ENCODE data around the gene NDC80. TPM values are rescaled to one million over a fixed set of nuclear protein-coding genes. Genes with fewer than 3 reads are reported as not detected.
"Not testable (repeated sequence)": the region's sequence is repeated elsewhere in the genome, so short reads cannot be mapped to it uniquely, and the experiment has no call there.

Gene NDC80
- polyA plus RNA-seq: 1 to 10 TPM; 7.3 to 9.1 TPM

- Histone ChIP-seq H3K4me3 (ENCODE audit: low read depth in 1 of 2, low read length in 2 of 2) (peak within 1 kb of the TSS; percentile 74 to 96), H3K9me3 (ENCODE audit: control insufficient read depth in 2 of 2, insufficient read depth in 1 of 2, low read depth in 1 of 2, low read length in 1 of 2) (no peaks in the 10 kb centered on the region), H3K27ac (ENCODE audit: low read depth in 2 of 2, low read length in 1 of 2) (peak within 1 kb of the TSS; percentile 85 to 100), H3K4me1 (ENCODE audit: control insufficient read depth in 2 of 2, insufficient read depth in 2 of 2, low read length in 1 of 2) (no peaks in the 10 kb centered on the region), H3K27me3 (ENCODE audit: control insufficient read depth in 1 of 2, insufficient read depth in 2 of 2, low read length in 2 of 2) (no peaks in the 10 kb centered on the region), H3K36me3 (ENCODE audit: control insufficient read depth in 2 of 2, insufficient read depth in 2 of 2, low read length in 1 of 2) (peaks cover 0 to 2% of the 10 kb centered on the region in 2 donors)
- 0 to 1% methylated on average over 55 of the region's 55 CpGs for WGBS, 2 donors
These were observed at the start of gene NDC80, which contains the start of gene METTL4 for GRCh38 chr18:2571200-2572170. NDC80 (plus strand) TSS chr18:2571557; CDS start chr18:2572986, 1,429 bp downstream. METTL4 (minus strand) TSS chr18:2571505; CDS start chr18:2567216, 4,289 bp downstream.

GRCh38 chr18:2522112-2522511 is 49.2 kb upstream of the NDC80 start:
- H3K9me3 ChIP-seq (ENCODE audit: control insufficient read depth in 2 of 2, insufficient read depth in 1 of 2, low read depth in 1 of 2, low read length in 1 of 2): no peaks in the 10 kb centered on the region
- H3K4me3 ChIP-seq (ENCODE audit: low read depth in 1 of 2, low read length in 2 of 2): no peak overlapping the region
- WGBS, 2 donors: 75 to 82% methylated on average over 4 of the region's 4 CpGs
- H3K27me3 ChIP-seq (ENCODE audit: control insufficient read depth in 1 of 2, insufficient read depth in 2 of 2, low read length in 2 of 2): no peaks in the 10 kb centered on the region
- no peak overlapping the region for H3K27ac ChIP-seq (ENCODE audit: low read depth in 2 of 2, low read length in 1 of 2)
- H3K4me1 ChIP-seq (ENCODE audit: control insufficient read depth in 2 of 2, insufficient read depth in 2 of 2, low read length in 1 of 2): peaks cover 0 to 2% of the 10 kb centered on the region in 2 donors
- no peaks in the 10 kb centered on the region for H3K36me3 ChIP-seq (ENCODE audit: control insufficient read depth in 2 of 2, insufficient read depth in 2 of 2, low read length in 1 of 2)

- H3K9me3 ChIP-seq (ENCODE audit: control insufficient read depth in 2 of 2, insufficient read depth in 1 of 2, low read depth in 1 of 2, low read length in 1 of 2); H3K4me3 ChIP-seq (ENCODE audit: low read depth in 1 of 2, low read length in 2 of 2); H3K36me3 ChIP-seq (ENCODE audit: control insufficient read depth in 2 of 2, insufficient read depth in 2 of 2, low read length in 1 of 2); H3K27ac ChIP-seq (ENCODE audit: low read depth in 2 of 2, low read length in 1 of 2); H3K4me1 ChIP-seq (ENCODE audit: control insufficient read depth in 2 of 2, insufficient read depth in 2 of 2, low read length in 1 of 2); H3K27me3 ChIP-seq (ENCODE audit: control insufficient read depth in 1 of 2, insufficient read depth in 2 of 2, low read length in 2 of 2): not testable (repeated sequence)
- WGBS, 2 donors: 26 to 31% methylated on average over 2 of the region's 2 CpGs
These were observed 46.6 kb upstream of the NDC80 start for GRCh38 chr18:2524794-2525198.

GRCh38 chr18:2526329-2526728 is 45.0 kb upstream of the NDC80 start:
- 44 to 70% methylated on average over 2 of the region's 2 CpGs for WGBS, 2 donors
- H3K27me3 ChIP-seq (ENCODE audit: control insufficient read depth in 1 of 2, insufficient read depth in 2 of 2, low read length in 2 of 2): no peaks in the 10 kb centered on the region
- no peaks in the 10 kb centered on the region for H3K4me1 ChIP-seq (ENCODE audit: control insufficient read depth in 2 of 2, insufficient read depth in 2 of 2, low read length in 1 of 2)
- H3K27ac ChIP-seq (ENCODE audit: low read depth in 2 of 2, low read length in 1 of 2): no peak overlapping the region
- no peak overlapping the region for H3K4me3 ChIP-seq (ENCODE audit: low read depth in 1 of 2, low read length in 2 of 2)
- peaks cover 0 to 3% of the 10 kb centered on the region in 2 donors for H3K9me3 ChIP-seq (ENCODE audit: control insufficient read depth in 2 of 2, insufficient read depth in 1 of 2, low read depth in 1 of 2, low read length in 1 of 2)
- H3K36me3 ChIP-seq (ENCODE audit: control insufficient read depth in 2 of 2, insufficient read depth in 2 of 2, low read length in 1 of 2): no peaks in the 10 kb centered on the region

DNA sequence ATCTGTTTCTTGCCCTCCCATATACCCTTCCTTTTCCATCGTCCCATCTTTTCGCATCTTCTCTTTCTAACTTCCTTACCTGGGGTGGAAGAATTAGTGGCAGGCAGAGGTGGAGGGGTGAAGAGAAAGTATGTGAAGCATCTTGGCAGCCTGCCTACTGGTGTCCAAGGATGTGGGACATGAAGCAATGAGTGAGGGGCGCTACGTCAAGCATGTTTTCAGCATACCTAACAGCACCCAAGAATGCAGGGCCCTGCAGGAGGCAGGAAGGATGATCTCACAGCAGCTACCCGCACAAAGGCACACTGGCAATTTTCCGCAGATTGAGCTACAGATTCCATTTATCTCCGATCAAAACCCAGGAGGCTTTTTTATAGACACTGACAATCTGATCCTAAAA is 42.2 kb upstream of the NDC80 start:
- 94 to 95% methylated on average over 7 of the region's 7 CpGs for WGBS, 2 donors
- no peaks in the 10 kb centered on the region for H3K4me1 ChIP-seq (ENCODE audit: control insufficient read depth in 2 of 2, insufficient read depth in 2 of 2, low read length in 1 of 2)
- H3K4me3 ChIP-seq (ENCODE audit: low read depth in 1 of 2, low read length in 2 of 2): no peak overlapping the region
- no peaks in the 10 kb centered on the region for H3K27me3 ChIP-seq (ENCODE audit: control insufficient read depth in 1 of 2, insufficient read depth in 2 of 2, low read length in 2 of 2)
- peaks cover 0 to under 1% of the 10 kb centered on the region in 2 donors for H3K36me3 ChIP-seq (ENCODE audit: control insufficient read depth in 2 of 2, insufficient read depth in 2 of 2, low read length in 1 of 2)
- H3K9me3 ChIP-seq (ENCODE audit: control insufficient read depth in 2 of 2, insufficient read depth in 1 of 2, low read depth in 1 of 2, low read length in 1 of 2): peaks cover 0 to 3% of the 10 kb centered on the region in 2 donors
- no peak overlapping the region for H3K27ac ChIP-seq (ENCODE audit: low read depth in 2 of 2, low read length in 1 of 2)

- no peak overlapping the region for H3K27ac ChIP-seq (ENCODE audit: low read depth in 2 of 2, low read length in 1 of 2)
- peaks cover 0 to 2% of the 10 kb centered on the region in 2 donors for H3K36me3 ChIP-seq (ENCODE audit: control insufficient read depth in 2 of 2, insufficient read depth in 2 of 2, low read length in 1 of 2)
- no peaks in the 10 kb centered on the region for H3K4me1 ChIP-seq (ENCODE audit: control insufficient read depth in 2 of 2, insufficient read depth in 2 of 2, low read length in 1 of 2)
- H3K9me3 ChIP-seq (ENCODE audit: control insufficient read depth in 2 of 2, insufficient read depth in 1 of 2, low read depth in 1 of 2, low read length in 1 of 2): peaks cover 0 to 3% of the 10 kb centered on the region in 2 donors
- 91 to 92% methylated on average over 2 of the region's 2 CpGs for WGBS, 2 donors
- no peaks in the 10 kb centered on the region for H3K27me3 ChIP-seq (ENCODE audit: control insufficient read depth in 1 of 2, insufficient read depth in 2 of 2, low read length in 2 of 2)
- no peak overlapping the region for H3K4me3 ChIP-seq (ENCODE audit: low read depth in 1 of 2, low read length in 2 of 2)
These were observed 39.6 kb upstream of the NDC80 start for GRCh38 chr18:2531751-2532150.

- Histone ChIP-seq H3K36me3 (ENCODE audit: control insufficient read depth in 2 of 2, insufficient read depth in 2 of 2, low read length in 1 of 2) (peaks cover 0 to 2% of the 10 kb centered on the region in 2 donors), H3K9me3 (ENCODE audit: control insufficient read depth in 2 of 2, insufficient read depth in 1 of 2, low read depth in 1 of 2, low read length in 1 of 2) (peaks cover 0 to 3% of the 10 kb centered on the region in 2 donors), H3K27me3 (ENCODE audit: control insufficient read depth in 1 of 2, insufficient read depth in 2 of 2, low read length in 2 of 2) (no peaks in the 10 kb centered on the region), H3K4me3 (ENCODE audit: low read depth in 1 of 2, low read length in 2 of 2) (no peak overlapping the region), H3K27ac (ENCODE audit: low read depth in 2 of 2, low read length in 1 of 2) (no peak overlapping the region), H3K4me1 (ENCODE audit: control insufficient read depth in 2 of 2, insufficient read depth in 2 of 2, low read length in 1 of 2) (no peaks in the 10 kb centered on the region)
- WGBS, 2 donors: 96 to 98% methylated on average over 2 of the region's 2 CpGs
These were observed 38.6 kb upstream of the NDC80 start for GRCh38 chr18:2532797-2533196.

DNA sequence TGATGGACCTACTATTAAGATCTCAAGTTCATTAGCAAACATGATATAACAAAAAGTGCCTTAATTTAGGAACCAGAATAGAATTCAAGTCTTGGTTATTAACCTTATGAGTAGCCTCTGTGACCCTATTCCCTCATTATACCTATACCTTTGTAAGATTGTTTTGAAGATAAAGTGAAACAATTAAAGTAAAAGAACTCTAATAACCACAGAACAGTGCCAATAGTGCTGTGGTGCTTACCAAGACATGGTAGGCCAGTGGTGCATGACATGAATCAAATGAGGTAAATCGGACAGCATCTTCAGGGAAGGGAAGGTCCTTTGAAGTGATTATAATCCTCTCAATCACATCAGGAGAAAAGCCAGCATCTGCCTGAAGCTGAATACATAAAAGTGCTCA is 36.5 kb upstream of the NDC80 start:
- no peaks in the 10 kb centered on the region for H3K4me1 ChIP-seq (ENCODE audit: control insufficient read depth in 2 of 2, insufficient read depth in 2 of 2, low read length in 1 of 2)
- no peak overlapping the region for H3K4me3 ChIP-seq (ENCODE audit: low read depth in 1 of 2, low read length in 2 of 2)
- no peaks in the 10 kb centered on the region for H3K9me3 ChIP-seq (ENCODE audit: control insufficient read depth in 2 of 2, insufficient read depth in 1 of 2, low read depth in 1 of 2, low read length in 1 of 2)
- H3K27me3 ChIP-seq (ENCODE audit: control insufficient read depth in 1 of 2, insufficient read depth in 2 of 2, low read length in 2 of 2): no peaks in the 10 kb centered on the region
- 94 to 97% methylated on average over 1 of the region's 1 CpG for WGBS, 2 donors
- no peak overlapping the region for H3K27ac ChIP-seq (ENCODE audit: low read depth in 2 of 2, low read length in 1 of 2)
- H3K36me3 ChIP-seq (ENCODE audit: control insufficient read depth in 2 of 2, insufficient read depth in 2 of 2, low read length in 1 of 2): peaks cover 0 to 4% of the 10 kb centered on the region in 2 donors

- H3K36me3 ChIP-seq (ENCODE audit: control insufficient read depth in 2 of 2, insufficient read depth in 2 of 2, low read length in 1 of 2): peaks cover 0 to 4% of the 10 kb centered on the region in 2 donors
- H3K4me3 ChIP-seq (ENCODE audit: low read depth in 1 of 2, low read length in 2 of 2): no peak overlapping the region
- no peaks in the 10 kb centered on the region for H3K4me1 ChIP-seq (ENCODE audit: control insufficient read depth in 2 of 2, insufficient read depth in 2 of 2, low read length in 1 of 2)
- 90 to 99% methylated on average over 1 of the region's 1 CpG for WGBS, 2 donors
- no peak overlapping the region for H3K27ac ChIP-seq (ENCODE audit: low read depth in 2 of 2, low read length in 1 of 2)
- no peaks in the 10 kb centered on the region for H3K27me3 ChIP-seq (ENCODE audit: control insufficient read depth in 1 of 2, insufficient read depth in 2 of 2, low read length in 2 of 2)
- no peaks in the 10 kb centered on the region for H3K9me3 ChIP-seq (ENCODE audit: control insufficient read depth in 2 of 2, insufficient read depth in 1 of 2, low read depth in 1 of 2, low read length in 1 of 2)
These were observed 35.9 kb upstream of the NDC80 start for GRCh38 chr18:2535419-2535910.

All from esophagus (tissue), 2 donors.